MV-4-11 (cell line): ENCODE results near the gene NALCN.
"Not testable (repeated sequence)": the region's sequence is repeated elsewhere in the genome, so short reads cannot be mapped to it uniquely, and the experiment has no call there.

ENCODE experiments used
- DNase-seq: peaks from one replicate; lab custom pipeline; 2025; lab: John Stamatoyannopoulos, UW

The NALCN gene

GRCh38 chr13:101339202-101339601 is 77.1 kb downstream of the NALCN start:
- DNase-seq: no peak

- peak; percentile 62 for DNase-seq
Observed at GRCh38 chr13:101332583-101332982, 83.7 kb downstream of the NALCN start.

DNA sequence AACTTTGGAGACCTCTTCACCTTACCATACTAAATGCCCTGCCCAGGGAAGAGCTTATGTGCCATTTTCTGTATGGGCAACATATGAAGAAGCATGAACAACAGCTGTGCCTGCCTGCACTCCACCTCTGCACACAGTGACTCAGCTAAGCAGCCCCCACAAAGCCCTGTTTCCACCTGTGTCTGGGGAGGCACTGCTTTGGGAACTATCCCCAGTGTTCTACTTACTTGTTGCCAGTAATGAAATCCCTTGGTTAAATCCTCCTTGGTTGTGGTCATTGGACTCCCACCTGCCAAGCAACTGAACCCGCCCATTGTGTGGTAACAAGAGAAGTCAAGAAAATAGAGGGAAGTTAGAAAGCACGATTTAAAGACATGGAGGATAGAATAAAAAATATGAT is 84.6 kb downstream of the NALCN start:
- peak; percentile 61 for DNase-seq

- no peak for DNase-seq
Observed at GRCh38 chr13:101327871-101328270, 88.4 kb downstream of the NALCN start.

DNA sequence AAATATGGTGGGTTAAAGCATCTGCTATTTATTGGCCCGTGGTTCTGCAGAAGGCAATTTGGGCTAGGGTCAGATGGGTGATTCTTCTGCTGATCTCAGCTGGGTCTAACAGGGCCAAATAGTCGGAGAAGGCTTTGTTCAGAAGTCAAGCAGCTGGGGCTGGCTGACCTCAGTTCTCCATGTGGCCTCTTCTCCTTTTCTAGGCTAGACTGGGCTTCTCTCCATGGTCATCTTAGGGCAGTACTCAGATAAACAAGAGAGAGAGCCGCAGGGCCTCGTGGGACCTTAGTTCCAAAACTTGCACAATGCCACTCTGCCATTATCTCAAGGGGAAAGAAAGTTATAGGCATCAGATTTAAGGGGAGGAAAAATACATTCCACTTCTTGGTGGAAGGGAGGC is 89.6 kb downstream of the NALCN start:
- DNase-seq: no peak

DNA sequence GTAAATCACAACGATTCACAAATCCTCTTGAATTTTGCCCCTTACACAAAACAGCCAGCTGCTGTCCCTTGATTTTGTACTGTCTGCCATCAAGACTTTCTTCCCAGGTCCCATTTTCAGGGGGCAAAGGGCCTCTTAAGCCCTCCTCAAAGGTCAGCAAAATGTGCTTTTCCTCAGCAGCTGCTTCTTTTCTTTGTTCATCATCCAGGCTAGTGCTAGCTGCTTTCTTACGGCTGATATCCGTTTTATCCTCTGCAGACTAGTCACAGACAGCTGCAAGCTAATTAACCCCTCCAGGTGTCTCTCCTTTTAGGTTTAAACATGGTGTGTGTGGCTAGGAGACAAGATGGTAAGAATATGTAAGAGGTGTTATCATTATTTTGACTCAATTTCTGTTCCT is 90.9 kb downstream of the NALCN start:
- no peak for DNase-seq

GRCh38 chr13:101323601-101324000 is 92.7 kb downstream of the NALCN start:
- no peak for DNase-seq

DNA sequence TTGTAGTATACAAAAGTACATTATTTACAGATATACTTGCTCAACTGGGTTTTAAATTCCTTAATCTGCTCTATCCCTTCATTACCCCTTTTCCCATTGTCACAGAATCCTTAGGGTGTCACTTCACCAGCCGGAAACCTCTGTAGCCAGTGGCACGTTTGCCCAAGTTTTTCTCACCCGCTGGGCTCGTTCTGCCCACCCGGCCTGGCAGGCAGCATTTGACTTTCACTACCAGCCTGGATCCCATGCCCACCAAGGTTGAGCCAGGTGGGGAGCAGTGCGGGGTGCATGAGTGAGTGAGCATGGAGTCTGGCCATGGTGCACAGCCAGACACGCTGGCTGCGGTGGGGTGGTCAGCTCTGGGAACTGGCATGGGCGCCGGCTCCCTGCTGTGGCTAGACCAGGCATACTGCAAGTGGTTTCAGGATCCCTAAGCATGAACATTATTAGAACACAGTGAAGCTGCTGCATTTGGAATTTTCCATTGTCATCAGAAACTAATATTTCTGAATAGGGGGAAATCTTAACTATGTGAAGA is 98.3 kb downstream of the NALCN start:
- no peak for DNase-seq

GRCh38 chr13:101313479-101313878 is 102.8 kb downstream of the NALCN start:
- DNase-seq: not testable (repeated sequence)

GRCh38 chr13:101309014-101309619 is 107.2 kb downstream of the NALCN start:
- no peak for DNase-seq

GRCh38 chr13:101308247-101309013 is 107.9 kb downstream of the NALCN start:
- DNase-seq: no peak

DNA sequence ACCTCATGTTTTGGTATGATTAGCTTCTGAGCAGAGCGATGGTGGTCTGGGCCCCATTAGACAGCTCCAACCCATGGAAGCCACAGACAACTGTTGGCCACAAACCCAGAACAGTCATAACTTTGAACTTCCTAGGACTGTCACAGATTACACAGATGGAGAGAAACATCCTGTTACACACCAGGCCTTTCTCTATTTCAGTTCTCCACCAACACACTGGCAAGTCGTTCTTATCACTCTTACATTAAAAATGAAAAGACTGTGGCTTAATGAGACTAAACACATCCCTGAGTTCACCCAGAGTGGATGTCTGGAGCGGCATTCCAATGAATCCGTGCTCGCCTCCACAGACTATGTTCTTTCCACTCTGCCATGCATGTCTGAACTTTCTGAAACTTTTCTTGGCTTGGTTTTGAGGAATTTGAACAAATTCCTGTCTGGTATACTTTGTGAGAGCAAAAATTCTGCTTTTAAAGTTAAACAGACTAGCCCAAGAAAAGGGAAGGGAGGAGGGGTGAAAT is 109.1 kb downstream of the NALCN start:
- peak; percentile 3 for DNase-seq

GRCh38 chr13:101306773-101307172 is 109.5 kb downstream of the NALCN start:
- DNase-seq: no peak

DNA sequence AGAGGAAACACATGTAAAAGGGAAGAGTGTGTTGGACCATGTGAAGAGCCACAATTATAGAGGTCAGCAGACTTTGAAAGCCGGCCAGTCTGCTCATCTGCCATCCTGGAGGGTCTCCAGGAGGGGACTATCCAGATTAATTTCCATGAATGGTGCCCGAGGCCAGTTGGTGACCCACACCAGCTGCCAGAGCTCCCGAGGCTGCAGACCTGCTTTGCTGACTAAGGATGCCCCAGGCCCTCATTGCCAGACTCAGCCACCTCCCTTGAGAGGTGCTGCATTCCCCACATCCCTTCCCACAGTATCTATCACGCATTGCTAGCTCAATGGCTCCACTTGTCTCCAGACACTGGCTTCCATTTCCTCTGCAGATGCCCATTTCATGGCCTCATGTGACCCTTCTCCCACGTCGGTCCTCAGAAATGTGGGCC is 110.3 kb downstream of the NALCN start:
- no peak for DNase-seq

DNA sequence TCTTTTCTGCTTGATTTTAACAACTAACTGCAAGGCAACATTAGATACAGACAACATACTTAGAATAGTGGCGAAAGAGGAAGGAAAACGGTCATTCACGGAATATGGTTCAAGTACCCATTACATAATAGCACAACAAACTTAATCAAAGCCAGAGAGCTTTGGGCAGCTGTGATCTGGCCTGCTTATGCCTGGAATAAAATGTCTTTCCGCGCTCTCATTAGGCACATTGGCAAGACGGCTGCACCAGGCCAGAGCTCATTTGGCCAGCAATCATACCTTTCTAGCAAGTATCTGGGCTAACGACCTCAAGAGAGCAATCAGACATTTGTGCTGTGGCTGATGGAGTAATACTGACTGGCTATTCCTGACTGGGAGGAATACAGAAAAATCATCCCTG is 112.8 kb downstream of the NALCN start:
- DNase-seq: peak; percentile 44

DNA sequence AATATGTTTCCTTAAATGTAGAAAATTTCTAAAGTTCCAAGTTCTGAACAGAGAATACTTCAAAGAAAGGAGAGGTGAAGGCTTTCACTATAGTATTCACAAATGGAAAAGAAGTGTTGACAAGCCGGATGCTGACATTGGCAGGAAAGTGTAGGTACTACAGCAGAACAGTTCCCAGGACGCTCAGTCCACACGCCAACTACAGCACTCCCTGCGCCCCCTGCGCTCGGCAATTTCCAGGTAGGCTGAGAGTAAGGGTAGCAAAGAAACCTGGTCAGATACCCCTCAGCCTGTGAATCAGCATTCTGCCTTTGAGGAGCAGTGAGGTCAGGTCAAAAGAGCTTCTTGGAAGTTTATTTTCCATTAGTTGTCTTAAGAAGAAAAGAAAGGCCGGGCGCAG is 115.3 kb downstream of the NALCN start:
- DNase-seq: no peak

- no peak for DNase-seq
Observed at GRCh38 chr13:101300531-101300930, 115.8 kb downstream of the NALCN start.

DNA sequence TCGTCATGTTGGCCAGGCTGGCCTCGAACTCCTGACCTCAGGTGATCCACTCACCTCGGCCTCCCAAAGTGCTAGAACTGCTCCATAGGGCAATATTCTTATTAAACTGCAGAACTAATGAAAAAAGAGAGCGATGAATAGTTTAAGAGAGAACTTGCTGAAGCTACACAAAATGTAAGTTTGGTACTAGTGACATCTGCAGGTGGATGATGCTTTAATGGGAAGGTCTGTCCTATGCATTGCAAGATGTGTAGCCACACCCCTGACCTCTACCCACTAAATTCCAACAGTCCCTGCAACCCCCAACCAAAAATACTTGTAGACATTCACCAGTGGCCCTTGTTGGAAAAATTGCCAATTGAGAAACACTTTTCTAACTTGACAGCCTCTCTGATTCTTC is 117.8 kb downstream of the NALCN start:
- DNase-seq: no peak

- no peak for DNase-seq
Observed at GRCh38 chr13:101297794-101298193, 118.5 kb downstream of the NALCN start.

- DNase-seq: no peak
Observed at GRCh38 chr13:101292711-101293110, 123.6 kb downstream of the NALCN start.

GRCh38 chr13:101291646-101292515 is 124.4 kb downstream of the NALCN start:
- DNase-seq: no peak

DNA sequence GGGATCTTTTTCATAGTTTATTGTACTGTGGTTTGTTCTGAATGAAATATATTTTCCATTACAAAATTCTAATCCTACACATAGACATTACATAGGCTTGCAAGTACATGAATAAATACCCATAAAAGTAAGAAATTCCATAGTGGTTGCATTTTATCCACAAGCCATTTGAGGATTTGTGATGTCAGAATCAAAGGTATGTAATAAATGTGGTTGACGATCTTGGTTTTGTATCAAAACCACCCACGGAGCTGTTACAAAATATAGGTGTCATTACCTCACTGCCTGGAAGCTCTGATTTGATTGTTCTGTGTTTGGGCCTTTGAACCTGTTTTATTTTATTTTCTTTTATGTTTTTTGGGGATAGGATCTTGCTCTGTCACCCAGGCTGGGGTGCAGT is 125.1 kb downstream of the NALCN start:
- DNase-seq: no peak
